ENCODE measurements around the gene DBNDD1.

DNA sequence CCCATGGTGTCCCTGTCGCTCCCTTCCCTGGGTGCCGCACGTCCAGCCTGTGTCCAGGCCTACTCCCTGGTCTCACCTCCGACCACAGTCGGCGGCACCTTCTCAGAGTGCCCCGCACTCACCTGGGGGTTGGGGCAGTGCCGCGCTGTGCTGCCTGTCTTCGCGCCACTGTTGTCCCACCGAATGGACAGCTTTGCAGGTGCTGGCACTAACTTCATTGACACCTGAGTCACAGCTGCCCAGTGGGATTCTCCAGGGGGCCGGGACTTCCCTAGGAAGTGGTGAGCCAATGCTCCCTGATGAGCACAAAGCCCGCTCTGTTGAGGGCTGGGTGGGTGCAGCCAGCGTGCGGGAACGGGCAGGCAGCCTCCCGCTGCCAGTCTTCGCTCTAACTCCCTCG is 24.3 kb upstream of the DBNDD1 start:
- TF ChIP-seq MXD4 (CRISPR knock-in tag; IDR thresholded peaks at IDR 0.05; ENCODE audit: borderline replicate concordance) (no peak), CTCF (IDR thresholded peaks at IDR 0.05) (no peak), RELA (CRISPR knock-in tag; IDR thresholded peaks at IDR 0.05; ENCODE audit: borderline replicate concordance) (no peak), ATF1 (CRISPR knock-in tag; IDR thresholded peaks at IDR 0.05) (no peak), USF1 (CRISPR knock-in tag; IDR thresholded peaks at IDR 0.05) (no peak), ZNF317 (CRISPR knock-in tag; IDR thresholded peaks at IDR 0.05; ENCODE audit: borderline replicate concordance, low read depth) (no peak), ESRRA (CRISPR knock-in tag; IDR thresholded peaks at IDR 0.05; ENCODE audit: borderline replicate concordance) (no peak), E2F1 (CRISPR knock-in tag; IDR thresholded peaks at IDR 0.05) (no peak)
- TF ChIP-seq, protein P1, sequence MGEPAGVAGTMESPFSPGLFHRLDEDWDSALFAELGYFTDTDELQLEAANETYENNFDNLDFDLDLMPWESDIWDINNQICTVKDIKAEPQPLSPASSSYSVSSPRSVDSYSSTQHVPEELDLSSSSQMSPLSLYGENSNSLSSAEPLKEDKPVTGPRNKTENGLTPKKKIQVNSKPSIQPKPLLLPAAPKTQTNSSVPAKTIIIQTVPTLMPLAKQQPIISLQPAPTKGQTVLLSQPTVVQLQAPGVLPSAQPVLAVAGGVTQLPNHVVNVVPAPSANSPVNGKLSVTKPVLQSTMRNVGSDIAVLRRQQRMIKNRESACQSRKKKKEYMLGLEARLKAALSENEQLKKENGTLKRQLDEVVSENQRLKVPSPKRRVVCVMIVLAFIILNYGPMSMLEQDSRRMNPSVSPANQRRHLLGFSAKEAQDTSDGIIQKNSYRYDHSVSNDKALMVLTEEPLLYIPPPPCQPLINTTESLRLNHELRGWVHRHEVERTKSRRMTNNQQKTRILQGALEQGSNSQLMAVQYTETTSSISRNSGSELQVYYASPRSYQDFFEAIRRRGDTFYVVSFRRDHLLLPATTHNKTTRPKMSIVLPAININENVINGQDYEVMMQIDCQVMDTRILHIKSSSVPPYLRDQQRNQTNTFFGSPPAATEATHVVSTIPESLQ (CRISPR knock-in tag; IDR thresholded peaks at IDR 0.05): no peak

All from WTC11 (cell line).